H1 (cell line): ENCODE data around the gene TUBB2B. TPM values are rescaled to one million over a fixed set of nuclear protein-coding genes. Genes with fewer than 3 reads are reported as not detected.

Source experiments
- CTCF ChIA-PET: fragments of 300-600 bp; sonication (Branson Sonifier 250); formaldehyde crosslinking; loops from one replicate; lab custom pipeline; 2021; ENCODE audit not compliant: partially characterized antibody; lab: Charles Lee
- POLR2A ChIA-PET: fragments of 300-600 bp; sonication (Branson Sonifier 250); formaldehyde crosslinking; loops from one replicate; lab custom pipeline; 2021; ENCODE audit warnings: inconsistent platforms; ENCODE audit not compliant: partially characterized antibody; lab: Charles Lee
- DNase-seq, 2 experiments: peaks; one replicate each; pipeline versions ENCODE4 v3.0.0 to v3.0.0-alpha.2; 2010 to 2022; ENCODE audit warnings: low spot score in 2 of 2, low read depth in 1 of 2, mixed read lengths in 1 of 2
- FAIRE-seq: peaks from 2 replicates; lab custom pipeline; 2011; peaks lifted over from hg19 to GRCh38; lab: Jason Lieb, UNC
- H2AFZ ChIP-seq: 2 replicates; pipeline ENCODE4 v1.8.1; 2012; ENCODE audit warnings: low read length, inconsistent platforms
- H2AK5ac ChIP-seq: 2 replicates; pipeline ENCODE4 v1.6.1; 2013; ENCODE audit warnings: low read depth, low read length
- H2BK120ac ChIP-seq: replicated peaks from 2 replicates; pipeline ENCODE3; 2013; ENCODE audit warnings: low read depth, low read length, inconsistent platforms
- H2BK12ac ChIP-seq: 2 replicates; pipeline ENCODE4 v1.6.1; 2013; ENCODE audit warnings: low read depth, low read length
- H2BK15ac ChIP-seq: 2 replicates; pipeline ENCODE4 v1.6.1; 2013; ENCODE audit warnings: low read length
- H2BK20ac ChIP-seq: 2 replicates; pipeline ENCODE4 v1.6.1; 2013; ENCODE audit warnings: low read length
- H2BK5ac ChIP-seq: 2 replicates; pipeline ENCODE4 v1.6.1; 2013; ENCODE audit warnings: low read depth, low read length
- H3K14ac ChIP-seq: 2 replicates; pipeline ENCODE4 v1.6.1; 2013; ENCODE audit warnings: inconsistent platforms; ENCODE audit not compliant: insufficient read length
- H3K18ac ChIP-seq: 2 replicates; pipeline ENCODE4 v1.6.1; 2013; ENCODE audit warnings: low read length; ENCODE audit errors: extremely low read depth
- H3K23ac ChIP-seq: 2 replicates; pipeline ENCODE4 v1.6.1; 2013; ENCODE audit warnings: inconsistent platforms; ENCODE audit not compliant: insufficient read length
- H3K23me2 ChIP-seq: 2 replicates; pipeline ENCODE4 v1.6.1; 2013; ENCODE audit warnings: low read depth, low read length
- H3K27ac ChIP-seq: 2 replicates; pipeline ENCODE4 v1.6.1; 2011; ENCODE audit warnings: low read depth, low read length, inconsistent platforms
- H3K27me3 ChIP-seq, 4 experiments: replicated peaks in 1 of 4; 1 replicate in 1 of 4; 2 replicates in 3 of 4; pipeline versions ENCODE4 v1.6.1 to v1.8.1; 2011 to 2013; ENCODE audit warnings: low read length in 3 of 4, mild to moderate bottlenecking in 3 of 4, inconsistent platforms in 2 of 4, mixed read lengths in 2 of 4, moderate library complexity in 1 of 4; ENCODE audit not compliant: control insufficient read depth in 3 of 4, insufficient read depth in 3 of 4; ENCODE audit errors: extremely low read depth in 1 of 4
- H3K36me3 ChIP-seq, 4 experiments: 2 replicates each; pipeline versions ENCODE4 v1.6.1 to v1.8.1; 2011 to 2013; ENCODE audit warnings: mild to moderate bottlenecking in 4 of 4, low read length in 3 of 4, moderate library complexity in 2 of 4, control low read depth in 1 of 4, inconsistent platforms in 1 of 4; ENCODE audit not compliant: insufficient read depth in 4 of 4, control insufficient read depth in 2 of 4
- H3K4ac ChIP-seq: replicated peaks from 2 replicates; pipeline ENCODE3; 2013; ENCODE audit warnings: low read length, low read depth, mixed read lengths, inconsistent platforms; ENCODE audit not compliant: insufficient read length
- H3K4me1 ChIP-seq, 4 experiments: replicated peaks in 1 of 4; 1 replicate in 1 of 4; 2 replicates in 3 of 4; pipeline versions ENCODE4 v1.6.1 to v1.8.1; 2011 to 2013; ENCODE audit warnings: low read length in 3 of 4, inconsistent platforms in 2 of 4, mixed read lengths in 1 of 4; ENCODE audit not compliant: insufficient read depth in 4 of 4, control insufficient read depth in 3 of 4
- H3K4me2 ChIP-seq, 2 experiments: 2 replicates each; pipeline versions ENCODE4 v1.6.1 to v1.8.1; 2011 to 2013; ENCODE audit warnings: low read depth in 2 of 2, low read length in 2 of 2, control low read depth in 1 of 2, inconsistent platforms in 1 of 2, mild to moderate bottlenecking in 1 of 2; ENCODE audit not compliant: insufficient read depth in 1 of 2
- H3K4me3 ChIP-seq, 4 experiments: fragments of 200-600, 300-600 bp in 1 of 4; sonication (generic), shearing (Covaris generic), sonication (Bioruptor Twin) in 1 of 4; 2 replicates each; pipeline versions ENCODE4 v1.5.1 to v1.8.1; 2011 to 2016; ENCODE audit warnings: low read length in 4 of 4, low read depth in 3 of 4, control low read depth in 2 of 4, inconsistent platforms in 2 of 4, mild to moderate bottlenecking in 2 of 4, mixed read lengths in 1 of 4, moderate library complexity in 1 of 4; ENCODE audit not compliant: insufficient read depth in 2 of 4; ENCODE audit errors: extremely low read depth in 1 of 4
- H3K56ac ChIP-seq: replicated peaks from 2 replicates; pipeline ENCODE3; 2013; ENCODE audit warnings: low read depth, mild to moderate bottlenecking, mixed read lengths, low read length, inconsistent platforms; ENCODE audit not compliant: insufficient read length
- H3K79me1 ChIP-seq: 2 replicates; pipeline ENCODE4 v1.6.1; 2013; ENCODE audit warnings: low read depth, low read length, control low read depth
- H3K79me2 ChIP-seq, 2 experiments: 2 replicates each; pipeline versions ENCODE4 v1.6.1 to v1.8.1; 2012 to 2013; ENCODE audit warnings: low read length in 2 of 2, mild to moderate bottlenecking in 2 of 2, inconsistent platforms in 1 of 2; ENCODE audit not compliant: insufficient read depth in 2 of 2, control insufficient read depth in 1 of 2
- H3K9ac ChIP-seq, 4 experiments: replicated peaks in 1 of 4; 1 replicate in 1 of 4; 2 replicates in 3 of 4; pipeline versions ENCODE4 v1.6.1 to v1.8.1; 2011 to 2013; ENCODE audit warnings: low read depth in 3 of 4, low read length in 3 of 4, control low read depth in 2 of 4, mild to moderate bottlenecking in 2 of 4, moderate library complexity in 2 of 4, inconsistent platforms in 1 of 4; ENCODE audit errors: extremely low read depth in 1 of 4
- H3K9me3 ChIP-seq, 2 experiments: 2 replicates each; pipeline versions ENCODE4 v1.6.1 to v1.8.1; 2012 to 2013; ENCODE audit warnings: mild to moderate bottlenecking in 2 of 2, moderate library complexity in 2 of 2, control low read depth in 1 of 2, inconsistent platforms in 1 of 2, low read depth in 1 of 2, low read length in 1 of 2, mixed read lengths in 1 of 2; ENCODE audit not compliant: insufficient read depth in 2 of 2
- H4K20me1 ChIP-seq, 2 experiments: replicated peaks in 1 of 2; 2 replicates each; pipeline versions ENCODE3 to v1.8.1; 2011 to 2013; ENCODE audit warnings: inconsistent platforms in 2 of 2, low read length in 2 of 2, mild to moderate bottlenecking in 1 of 2; ENCODE audit not compliant: insufficient read depth in 2 of 2, control insufficient read depth in 1 of 2
- H4K5ac ChIP-seq: 2 replicates; pipeline ENCODE4 v1.6.1; 2013; ENCODE audit warnings: low read length, low read depth, mixed read lengths, inconsistent platforms; ENCODE audit not compliant: insufficient read length
- H4K8ac ChIP-seq: 2 replicates; pipeline ENCODE4 v1.8.0; 2013; ENCODE audit warnings: mild to moderate bottlenecking, moderate library complexity, low read length, inconsistent platforms; ENCODE audit not compliant: insufficient read depth; ENCODE audit errors: extremely low read depth
- H4K91ac ChIP-seq: replicated peaks from 2 replicates; pipeline ENCODE3; 2013; ENCODE audit warnings: low read length, mixed read lengths, inconsistent platforms; ENCODE audit not compliant: insufficient read length
- CEBPB ChIP-seq: IDR thresholded peaks from 2 replicates; pipeline ENCODE4 v1.6.1; 2012; ENCODE audit warnings: low read depth, low read length
- HDAC2 ChIP-seq, 2 experiments: fragments of 300-600 bp in 1 of 2; sonication (generic) in 1 of 2; IDR thresholded peaks; 2 replicates each; pipeline ENCODE4 v1.6.1; 2011 to 2012; ENCODE audit warnings: low read depth in 2 of 2, low read length in 2 of 2, mild to moderate bottlenecking in 2 of 2, moderate library complexity in 2 of 2, borderline replicate concordance in 1 of 2, inconsistent platforms in 1 of 2
- JUND ChIP-seq: IDR thresholded peaks from 2 replicates; pipeline ENCODE4 v1.6.1; 2011; ENCODE audit warnings: mild to moderate bottlenecking, improper control_type of control experiment, low read length
- SUZ12 ChIP-seq: fragments of 200-600 bp; sonication (generic); IDR thresholded peaks from 2 replicates; pipeline ENCODE4 v1.6.1; 2012; ENCODE audit warnings: mild to moderate bottlenecking, inconsistent platforms, low read length, moderate library complexity, mixed read lengths
- TEAD4 ChIP-seq: IDR thresholded peaks from 2 replicates; pipeline ENCODE4 v1.6.1; 2012; ENCODE audit warnings: low read depth, low read length, inconsistent platforms, mixed read lengths
- WGBS, 2 experiments: shearing (Covaris generic) in 1 of 2; methylation state at CpG; one replicate each; pipeline versions ENCODE4 v1.1.6 to v1.1.7; 2013 to 2015; ENCODE audit warnings: low lambda C conversion rate in 2 of 2, mixed read lengths in 2 of 2, inconsistent platforms in 1 of 2, low coverage in 1 of 2, missing lambda C conversion rate in 1 of 2; ENCODE audit not compliant: insufficient replicate concordance in 2 of 2, insufficient coverage in 1 of 2, insufficient read length in 1 of 2; ENCODE audit errors: extremely low coverage in 1 of 2, missing lambda C conversion rate in 1 of 2; 5-methylcytosine and 5-hydroxymethylcytosine counted together
- polyA plus RNA-seq, 7 experiments: library from polyadenylated mRNA; depleted of rRNA in 3 of 7; stranded (reverse) in 5 of 7; unstranded in 2 of 7; fragments of >200 nt in 5 of 7; fragments of 200-250 nt in 2 of 7; gene quantifications; 1 replicate in 5 of 7; 2 replicates in 1 of 7; 4 replicates in 1 of 7; pipeline versions ENCODE4 v1.2.1 to v1.2.3, GENCODE V29; 2011 to 2013; ENCODE audit warnings: missing spikeins in 2 of 7, mixed read lengths in 2 of 7
- total RNA-seq: library from RNA; stranded (reverse); fragmentation: NEBNext Ultra II Directional; extraction: Animal tissue kit (Norgen Biotek cat#: 25700); gene quantifications from 2 replicates; pipeline ENCODE4 v1.2.1, GENCODE V29; 2021

TUBB2B gene
- total and polyA plus RNA-seq, 2 of the 8 experiments (the other 6 are each of a cell fraction or from before 2014, with no cell fraction given), result 612 to 722 TPM

GRCh38 chr6:3213334-3213695 lies 14.1 kb downstream of the TUBB2B start:
- POLR2A ChIA-PET, result interaction anchor here (1.2 to 8.1 kb wide), 5 partner anchors 9 to 61 kb away, joined by 3 to 40 read pairs (median 3); no protein-coding TSS in a partner anchor
- WGBS, 2 experiments, result 94% methylated on average over 2 of the region's 2 CpGs; no CpG with 5 or more reads in 1 of the 2 experiments
- no peak for FAIRE-seq
- Histone ChIP-seq H3K79me2 (no peaks in the 10 kb centered on the region), H3K4me2 (no peak overlapping the region), H3K23me2 (no peaks in the 10 kb centered on the region), H3K36me3 (no peaks in the 10 kb centered on the region), H4K8ac (no peak overlapping the region), H3K56ac (no peak overlapping the region), H2BK120ac (no peak overlapping the region), H3K9ac (no peak overlapping the region), H2BK5ac (no peak overlapping the region), H3K18ac (no peak overlapping the region), H3K79me1 (no peaks in the 10 kb centered on the region; the same call in 1 of the 2 replicates), H3K27ac (no peak overlapping the region), H3K23ac (no peak overlapping the region), H2AFZ (no peak overlapping the region), H2BK20ac (no peak overlapping the region), H4K20me1 (no peaks in the 10 kb centered on the region), H3K4me3 (no peak overlapping the region), H2AK5ac (no peak overlapping the region), H2BK15ac (no peak overlapping the region), H3K27me3 (no peaks in the 10 kb centered on the region), H3K14ac (no peak overlapping the region), H4K91ac (no peak overlapping the region), H2BK12ac (no peak overlapping the region), H4K5ac (no peak overlapping the region), H3K4ac (no peak overlapping the region), H3K4me1 (peaks cover 0 to 6% (median 3%) of the 10 kb centered on the region in 4 experiments; a peak in 5 of 7 replicates), H3K9me3 (no peaks in the 10 kb centered on the region)
- TF ChIP-seq SUZ12 (no peak), HDAC2 (IDR thresholded peaks at IDR 0.05; ENCODE audit: borderline replicate concordance in 1 of 2, low read depth in 2 of 2, low read length in 2 of 2) (no peak), JUND (no peak), TEAD4 (no peak), CEBPB (no peak)
- CTCF ChIA-PET, result interaction anchor here (0.6 to 2.3 kb wide), 3 partner anchors 17 to 211 kb away, joined by 3 to 7 read pairs (median 3); no protein-coding TSS in a partner anchor
- DNase-seq, result no peak
